ENCODE results near the gene BCL2. TPM values are rescaled to one million over a fixed set of nuclear protein-coding genes. Genes with fewer than 3 reads are reported as not detected.

Gene BCL2
- total RNA-seq, 1 experiment from 2014 or later, result 2.5 TPM

- POLR2A ChIA-PET, result no interaction called here
- no peak overlapping the region for H3K9ac ChIP-seq (ENCODE audit: low read length)
Observed at GRCh38 chr18:63143330-63143771, 176.2 kb downstream of the BCL2 start.

More at GRCh38 chr18:63143330-63143771, 176.2 kb downstream of the BCL2 start:
- no peak for DNase-seq (ENCODE audit: low read depth, low spot score)
- H3K27me3 ChIP-seq (ENCODE audit: insufficient read depth, low read length), result no peaks in the 10 kb centered on the region
- no peaks in the 10 kb centered on the region for H3K79me2 ChIP-seq (ENCODE audit: insufficient read depth, low read length)
- H3K9me2 ChIP-seq (ENCODE audit: insufficient read depth), result no peaks in the 10 kb centered on the region
- no peaks in the 10 kb centered on the region for H3K9me3 ChIP-seq (ENCODE audit: control insufficient read depth in 1 of 2, insufficient read depth in 1 of 2, low read depth in 1 of 2, low read length in 2 of 2)
- BruUV-seq (replicated peaks), result no TSS peak
- H3K36me3 ChIP-seq (ENCODE audit: control insufficient read depth in 1 of 2, insufficient read depth in 2 of 2, low read length in 2 of 2), result no peaks in the 10 kb centered on the region
- no peak overlapping the region for H2AFZ ChIP-seq (ENCODE audit: low read depth, low read length, poor library complexity, severe bottlenecking)
- ChIA-PET RAD21 (ENCODE audit: low non-redundant PET in 1 of 2, low total read pairs in 2 of 2, uncharacterized antibody in 2 of 2, unreplicated experiment in 2 of 2) (no interaction called here), CTCF (no interaction called here)
- ATAC-seq, result no peak
- H3K4me3 ChIP-seq (replicated peaks in 1 of 2; ENCODE audit: low read depth in 1 of 2, low read length in 2 of 2), result no peak overlapping the region
- TF ChIP-seq TCF7L2 (IDR thresholded peaks at IDR 0.05; ENCODE audit: borderline replicate concordance, extremely low read depth, insufficient read depth, insufficient read length), result no peak
- no peak for TF ChIP-seq CEBPB (IDR thresholded peaks at IDR 0.05; ENCODE audit: low read depth)
- no peak for TF ChIP-seq ELF1 (IDR thresholded peaks at IDR 0.05; ENCODE audit: borderline replicate concordance, low read depth)
- no peak for TF ChIP-seq ATF3 (IDR thresholded peaks at IDR 0.05)
- TF ChIP-seq FOSL1 (IDR thresholded peaks at IDR 0.05; ENCODE audit: low read depth), result no peak
- TF ChIP-seq, protein P1, sequence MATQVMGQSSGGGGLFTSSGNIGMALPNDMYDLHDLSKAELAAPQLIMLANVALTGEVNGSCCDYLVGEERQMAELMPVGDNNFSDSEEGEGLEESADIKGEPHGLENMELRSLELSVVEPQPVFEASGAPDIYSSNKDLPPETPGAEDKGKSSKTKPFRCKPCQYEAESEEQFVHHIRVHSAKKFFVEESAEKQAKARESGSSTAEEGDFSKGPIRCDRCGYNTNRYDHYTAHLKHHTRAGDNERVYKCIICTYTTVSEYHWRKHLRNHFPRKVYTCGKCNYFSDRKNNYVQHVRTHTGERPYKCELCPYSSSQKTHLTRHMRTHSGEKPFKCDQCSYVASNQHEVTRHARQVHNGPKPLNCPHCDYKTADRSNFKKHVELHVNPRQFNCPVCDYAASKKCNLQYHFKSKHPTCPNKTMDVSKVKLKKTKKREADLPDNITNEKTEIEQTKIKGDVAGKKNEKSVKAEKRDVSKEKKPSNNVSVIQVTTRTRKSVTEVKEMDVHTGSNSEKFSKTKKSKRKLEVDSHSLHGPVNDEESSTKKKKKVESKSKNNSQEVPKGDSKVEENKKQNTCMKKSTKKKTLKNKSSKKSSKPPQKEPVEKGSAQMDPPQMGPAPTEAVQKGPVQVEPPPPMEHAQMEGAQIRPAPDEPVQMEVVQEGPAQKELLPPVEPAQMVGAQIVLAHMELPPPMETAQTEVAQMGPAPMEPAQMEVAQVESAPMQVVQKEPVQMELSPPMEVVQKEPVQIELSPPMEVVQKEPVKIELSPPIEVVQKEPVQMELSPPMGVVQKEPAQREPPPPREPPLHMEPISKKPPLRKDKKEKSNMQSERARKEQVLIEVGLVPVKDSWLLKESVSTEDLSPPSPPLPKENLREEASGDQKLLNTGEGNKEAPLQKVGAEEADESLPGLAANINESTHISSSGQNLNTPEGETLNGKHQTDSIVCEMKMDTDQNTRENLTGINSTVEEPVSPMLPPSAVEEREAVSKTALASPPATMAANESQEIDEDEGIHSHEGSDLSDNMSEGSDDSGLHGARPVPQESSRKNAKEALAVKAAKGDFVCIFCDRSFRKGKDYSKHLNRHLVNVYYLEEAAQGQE (IDR thresholded peaks at IDR 0.05; ENCODE audit: low read depth), result no peak
- no peak for TF ChIP-seq ZBTB33 (IDR thresholded peaks at IDR 0.05; ENCODE audit: extremely low read depth, insufficient replicate concordance, low read length)
- no peak for TF ChIP-seq SP1 (IDR thresholded peaks at IDR 0.05; ENCODE audit: low read depth)
- no peak for TF ChIP-seq EZH2 (IDR thresholded peaks at IDR 0.05)
- no peak for TF ChIP-seq POLR2A (IDR thresholded peaks at IDR 0.05; ENCODE audit: borderline replicate concordance, extremely low read depth, insufficient read depth, insufficient read length)
- no peak for TF ChIP-seq EZH2phosphoT487 (IDR thresholded peaks at IDR 0.05; ENCODE audit: borderline replicate concordance)
- no peak for TF ChIP-seq CBX3 (IDR thresholded peaks at IDR 0.05; ENCODE audit: low read depth)
- TF ChIP-seq RAD21 (IDR thresholded peaks at IDR 0.05; ENCODE audit: low read depth), result no peak
- TF ChIP-seq, protein P2, sequence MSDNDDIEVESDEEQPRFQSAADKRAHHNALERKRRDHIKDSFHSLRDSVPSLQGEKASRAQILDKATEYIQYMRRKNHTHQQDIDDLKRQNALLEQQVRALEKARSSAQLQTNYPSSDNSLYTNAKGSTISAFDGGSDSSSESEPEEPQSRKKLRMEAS (IDR thresholded peaks at IDR 0.05), result no peak
- TF ChIP-seq SIN3A (IDR thresholded peaks at IDR 0.05; ENCODE audit: low read depth), result no peak
- no peak for TF ChIP-seq ZNF274 (IDR thresholded peaks at IDR 0.05; ENCODE audit: low read depth, low read length)
- no peak for TF ChIP-seq JUND (IDR thresholded peaks at IDR 0.05)
- TF ChIP-seq ZFX (IDR thresholded peaks at IDR 0.05), result no peak
- TF ChIP-seq SRF (IDR thresholded peaks at IDR 0.05; ENCODE audit: low read depth), result no peak
- TF ChIP-seq YY1 (IDR thresholded peaks at IDR 0.05; ENCODE audit: extremely low read depth, insufficient replicate concordance, low read depth, low read length), result no peak
- H3K4me1 ChIP-seq (ENCODE audit: control insufficient read depth in 1 of 2, insufficient read depth in 2 of 2, low read length in 2 of 2), result no peaks in the 10 kb centered on the region
- H3K4me2 ChIP-seq (ENCODE audit: low read length), result no peak overlapping the region
- H4K20me1 ChIP-seq (ENCODE audit: insufficient read depth), result no peaks in the 10 kb centered on the region
- H3K27ac ChIP-seq (ENCODE audit: low read depth, low read length), result no peak overlapping the region
- intact Hi-C loops (cut with micrococcal nuclease), result no loop called here
